Regular cardiac myocyte (primary cell): Measurements from ENCODE around the gene BSCL2. TPM values are rescaled to one million over a fixed set of nuclear protein-coding genes. Genes with fewer than 3 reads are reported as not detected.

ENCODE experiments used
- total RNA-seq: library from RNA; depleted of rRNA; stranded (reverse); fragments of >200 nt; gene quantifications from 2 replicates; pipeline ENCODE4 v1.2.3, GENCODE V29; 2014

BSCL2 gene
- 48.3 and 54.4 TPM in 2 replicates for total RNA-seq

GRCh38 chr11:62707277-62707861 is at the start of gene BSCL2, which contains the start of gene GNG3:
BSCL2 (minus strand) TSS chr11:62707424; CDS start chr11:62707195, 229 bp downstream.
GNG3 (plus strand) TSS chr11:62707676; CDS start chr11:62708296, 620 bp downstream.

GRCh38 chr11:62753736-62754603 is 46.7 kb upstream of the BSCL2 start, which contains the start of gene ZBTB3:
ZBTB3 (minus strand) TSS chr11:62754160; CDS start chr11:62753664, 496 bp downstream.

GRCh38 chr11:62728171-62728988 is 21.2 kb upstream of the BSCL2 start, which contains the start of gene TTC9C:
TTC9C (plus strand) TSS chr11:62728486; CDS start chr11:62728849, 363 bp downstream.

GRCh38 chr11:62727165-62727871 is 20.1 kb upstream of the BSCL2 start, which contains the start of gene HNRNPUL2:
HNRNPUL2 (minus strand) TSS chr11:62727457; CDS start chr11:62727156, 301 bp downstream.

GRCh38 chr11:62689421-62690183 is 17.6 kb downstream of the BSCL2 start, which contains the start of gene LRRN4CL:
LRRN4CL (minus strand) TSS chr11:62689530; CDS start chr11:62688508, 1,022 bp downstream.

GRCh38 chr11:62678770-62679696 is 28.2 kb downstream of the BSCL2 start, which contains the start of gene UBXN1:
UBXN1 (minus strand) TSS chr11:62679073; CDS start chr11:62678923, 150 bp downstream.

GRCh38 chr11:62671608-62672389 is 35.4 kb downstream of the BSCL2 start, which contains the start of the genes LBHD1 and UQCC3:
LBHD1 (minus strand) TSS chr11:62672267; CDS start chr11:62670031, 2,236 bp downstream.
UQCC3 (plus strand) TSS chr11:62671673; CDS start chr11:62671746, 73 bp downstream.

GRCh38 chr11:62665075-62665598 is 42.1 kb downstream of the BSCL2 start, which contains the start of the genes C11orf98 and CSKMT:
C11orf98 (minus strand) TSS chr11:62665210; CDS start chr11:62665169, 41 bp downstream.
CSKMT (plus strand) TSS chr11:62665312; CDS start chr11:62665880, 568 bp downstream.

GRCh38 chr11:62645946-62646824 is 61.0 kb downstream of the BSCL2 start, which contains the start of gene GANAB:
GANAB (minus strand) TSS chr11:62646613; CDS start chr11:62646599, 14 bp downstream.

Other genes with a start within 250 kb of the BSCL2 start
- gene AHNAK, start 160.6 kb downstream of the BSCL2 start, total RNA-seq: 320 and 463 TPM in 2 replicates
- gene EEF1G, start 133.5 kb downstream of the BSCL2 start, total RNA-seq: 1,480 and 1,535 TPM in 2 replicates
- 6.2 and 7.9 TPM in 2 replicates for gene TUT1, start 115.9 kb downstream of the BSCL2 start, total RNA-seq
- gene MTA2, start 105.6 kb downstream of the BSCL2 start, total RNA-seq: 93.6 and 166 TPM in 2 replicates
- gene EML3, start 94.6 kb downstream of the BSCL2 start, total RNA-seq: 13.2 and 15.1 TPM in 2 replicates
- 2.0 and 3.1 TPM in 2 replicates for gene ROM1, start 94.2 kb downstream of the BSCL2 start, total RNA-seq
- gene B3GAT3, start 85.4 kb downstream of the BSCL2 start, total RNA-seq: 39.5 and 39.7 TPM in 2 replicates
- gene GANAB, start 60.8 kb downstream of the BSCL2 start, total RNA-seq: 233 and 273 TPM in 2 replicates
- 17.2 and 33.7 TPM in 2 replicates for gene INTS5, start 54.1 kb downstream of the BSCL2 start, total RNA-seq
- gene C11orf98, start 42.2 kb downstream of the BSCL2 start, total RNA-seq: 21.4 and 48.1 TPM in 2 replicates
- 9.8 and 11.0 TPM in 2 replicates for gene CSKMT, start 42.1 kb downstream of the BSCL2 start, total RNA-seq
- 7.0 and 13.2 TPM in 2 replicates for gene UQCC3, start 35.8 kb downstream of the BSCL2 start, total RNA-seq
- gene LBHD1, start 35.2 kb downstream of the BSCL2 start, total RNA-seq: 2.5 and 3.7 TPM in 2 replicates
- gene UBXN1, start 28.4 kb downstream of the BSCL2 start, total RNA-seq: 110 and 143 TPM in 2 replicates
- 0.58 and 9.6 TPM in 2 replicates for gene LRRN4CL, start 17.9 kb downstream of the BSCL2 start, total RNA-seq
- gene GNG3, start 252 bp upstream of the BSCL2 start, total RNA-seq: not detected in 2 replicates
- 5.6 and 6.1 TPM in 2 replicates for gene HNRNPUL2, start 20.0 kb upstream of the BSCL2 start, total RNA-seq
- 28.4 and 30.4 TPM in 2 replicates for gene TTC9C, start 21.1 kb upstream of the BSCL2 start, total RNA-seq
- gene ZBTB3, start 46.7 kb upstream of the BSCL2 start, total RNA-seq: 11.6 and 13.6 TPM in 2 replicates
- 45.1 and 76.1 TPM in 2 replicates for gene POLR2G, start 54.2 kb upstream of the BSCL2 start, total RNA-seq
- gene TAF6L, start 64.0 kb upstream of the BSCL2 start, total RNA-seq: 14.1 and 17.8 TPM in 2 replicates
- 34.9 and 46.5 TPM in 2 replicates for gene TMEM179B, start 80.0 kb upstream of the BSCL2 start, total RNA-seq
- gene TMEM223, start 84.6 kb upstream of the BSCL2 start, total RNA-seq: 18.6 and 20.9 TPM in 2 replicates
- gene NXF1, start 98.0 kb upstream of the BSCL2 start, total RNA-seq: 21.1 and 21.5 TPM in 2 replicates
- gene STX5, start 124.6 kb upstream of the BSCL2 start, total RNA-seq: 27.6 and 39.3 TPM in 2 replicates
- gene TEX54, start 125.4 kb upstream of the BSCL2 start, total RNA-seq: not detected in 2 replicates
- 40.3 and 59.8 TPM in 2 replicates for gene WDR74, start 132.2 kb upstream of the BSCL2 start, total RNA-seq
- gene SLC3A2, start 173.5 kb upstream of the BSCL2 start, total RNA-seq: 137 and 149 TPM in 2 replicates
- not detected in 2 replicates for gene CHRM1, start 213.9 kb upstream of the BSCL2 start, total RNA-seq